AG10803 (cell line): ENCODE results near the gene SEL1L3.
A peak's percentile ranks its signal among the peaks of the same experiment; 100 is the strongest.

Experiments used
- DNase-seq: peaks from one replicate; pipeline ENCODE4 v3.0.0; 2010; ENCODE audit warnings: low read depth
- H3K4me3 ChIP-seq: 2 replicates; pipeline ENCODE4 v1.5.1; 2011; ENCODE audit warnings: mild to moderate bottlenecking, low read length, control low read depth
- CTCF ChIP-seq: conservative IDR thresholded peaks from 2 replicates; pipeline ENCODE4 v1.5.1; 2011; ENCODE audit warnings: mild to moderate bottlenecking, low read length, control low read depth, inconsistent platforms

The SEL1L3 gene

GRCh38 chr4:25838526-25838925, 24.3 kb downstream of the SEL1L3 start:
- no peak for DNase-seq
- TF ChIP-seq CTCF = no peak
- no peak overlapping the region for H3K4me3 ChIP-seq

- H3K4me3 ChIP-seq = no peak overlapping the region
- TF ChIP-seq CTCF = no peak
- DNase-seq = no peak
Observed at GRCh38 chr4:25837107-25837506, 25.7 kb downstream of the SEL1L3 start.

- DNase-seq = peak; percentile 25
- H3K4me3 ChIP-seq = no peak overlapping the region
- no peak for TF ChIP-seq CTCF
Observed at GRCh38 chr4:25835384-25835783, 27.4 kb downstream of the SEL1L3 start.

- no peak overlapping the region for H3K4me3 ChIP-seq
- no peak for DNase-seq
- TF ChIP-seq CTCF = no peak
Observed at GRCh38 chr4:25834411-25835107, 28.2 kb downstream of the SEL1L3 start.

- DNase-seq = no peak
- no peak overlapping the region for H3K4me3 ChIP-seq
- no peak for TF ChIP-seq CTCF
Observed at GRCh38 chr4:25830548-25830947, 32.2 kb downstream of the SEL1L3 start.

- no peak for DNase-seq
- no peak for TF ChIP-seq CTCF
Observed at GRCh38 chr4:25827897-25828296, 34.9 kb downstream of the SEL1L3 start.

GRCh38 chr4:25827373-25827772, 35.4 kb downstream of the SEL1L3 start:
- no peak for TF ChIP-seq CTCF
- no peak for DNase-seq
- H3K4me3 ChIP-seq = no peak overlapping the region

More at GRCh38 chr4:25827897-25828296, 34.9 kb downstream of the SEL1L3 start:
- no peak overlapping the region for H3K4me3 ChIP-seq
